SW480 (cell line): ENCODE measurements around the gene FBXW5.
A peak's percentile ranks its signal among the peaks of the same experiment; 100 is the strongest.

Experiments used
- DNase-seq: peaks from one replicate; pipeline ENCODE4 v3.0.0-alpha.2; 2016; ENCODE audit warnings: low spot score

The FBXW5 gene

DNA sequence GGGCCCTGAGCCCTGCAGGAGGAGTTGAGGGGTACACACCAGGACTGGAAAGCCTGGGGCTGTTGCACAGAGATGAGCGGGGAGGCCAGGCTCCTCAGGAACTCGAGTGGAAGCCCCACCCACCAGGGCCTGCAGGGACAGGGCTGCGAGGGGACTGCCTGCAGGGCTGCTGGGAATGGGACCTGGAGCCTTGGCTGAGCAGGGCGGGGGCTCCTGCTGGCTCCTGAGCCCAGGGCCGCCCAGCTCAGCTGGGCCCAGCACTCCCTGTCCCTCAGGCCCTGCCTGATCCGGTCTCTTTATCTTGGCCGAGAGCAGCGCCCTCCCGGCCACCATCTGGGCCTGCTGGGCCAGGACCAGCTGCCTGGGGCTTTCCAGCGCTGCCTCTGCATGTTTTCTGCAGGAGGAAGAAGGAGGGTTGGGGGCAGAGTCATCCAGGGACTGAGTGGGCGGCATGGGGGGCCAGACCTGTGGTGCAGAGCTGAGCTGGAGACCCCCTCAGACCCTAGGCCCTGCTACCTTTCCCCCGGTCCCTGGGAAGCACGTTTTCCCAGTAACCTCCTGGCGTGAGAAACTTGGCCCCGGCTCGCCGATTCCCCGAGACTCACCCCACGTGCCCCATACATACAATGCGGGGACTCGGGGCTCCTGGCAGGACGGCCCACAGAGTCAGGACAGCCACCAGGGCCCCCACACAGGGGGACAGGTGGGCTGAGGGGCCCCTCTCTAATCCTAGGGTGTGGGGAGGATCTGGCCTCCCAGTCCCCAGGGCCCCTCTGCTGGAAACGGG is 16.9 kb upstream of the FBXW5 start:
- DNase-seq, result no peak

DNA sequence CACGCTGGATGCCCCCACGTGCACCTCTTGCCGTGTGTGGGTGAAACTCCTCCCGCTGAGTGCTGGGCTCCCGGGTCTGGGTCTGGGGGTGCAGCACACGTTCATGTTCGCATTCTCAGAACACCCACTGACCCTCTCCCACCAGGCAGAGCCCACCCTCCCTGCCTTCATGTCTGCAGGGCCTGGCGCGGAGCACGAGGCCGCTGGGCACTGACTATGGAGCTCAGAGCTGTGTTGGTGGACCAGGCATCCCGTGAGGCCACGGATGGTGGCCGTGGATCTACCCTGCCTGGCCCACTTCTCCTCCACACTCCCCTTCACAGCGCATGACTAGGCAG is 16.4 kb upstream of the FBXW5 start:
- DNase-seq, result no peak

DNA sequence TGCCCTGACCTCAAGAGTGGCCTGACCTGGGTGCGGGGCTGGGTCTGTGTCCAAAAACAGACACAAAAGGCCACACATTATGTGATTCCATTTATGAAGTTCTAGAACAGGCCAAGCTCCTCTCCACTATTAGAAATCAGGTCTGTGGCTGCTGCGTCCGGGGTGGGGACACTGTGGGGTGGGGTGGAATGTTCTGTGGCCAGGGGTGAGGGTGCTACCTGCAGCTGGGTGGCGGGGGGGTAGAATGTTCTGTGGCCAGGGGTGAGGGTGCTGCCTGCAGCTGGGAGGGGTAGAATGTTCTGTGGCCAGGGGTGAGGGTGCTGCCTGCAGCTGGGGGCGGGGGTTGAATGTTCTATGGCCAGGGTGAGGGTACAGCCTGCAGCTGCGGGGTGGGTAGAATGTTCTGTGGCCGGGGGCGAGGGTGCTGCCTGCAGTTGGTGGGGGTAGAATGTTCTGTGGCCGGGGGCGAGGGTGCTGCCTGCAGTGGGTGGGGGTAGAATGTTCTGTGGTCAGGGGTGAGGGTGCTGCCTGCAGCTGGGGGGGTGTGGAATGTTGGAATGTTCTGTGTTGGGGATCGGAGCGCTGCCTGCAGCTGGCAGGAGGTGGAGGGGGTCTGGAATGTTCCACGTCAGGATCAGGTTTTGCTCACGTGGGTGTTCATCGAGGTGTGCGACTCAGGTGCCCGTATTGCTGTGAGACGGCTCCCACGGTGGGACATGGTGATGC is 15.8 kb upstream of the FBXW5 start:
- DNase-seq, result no peak

DNA sequence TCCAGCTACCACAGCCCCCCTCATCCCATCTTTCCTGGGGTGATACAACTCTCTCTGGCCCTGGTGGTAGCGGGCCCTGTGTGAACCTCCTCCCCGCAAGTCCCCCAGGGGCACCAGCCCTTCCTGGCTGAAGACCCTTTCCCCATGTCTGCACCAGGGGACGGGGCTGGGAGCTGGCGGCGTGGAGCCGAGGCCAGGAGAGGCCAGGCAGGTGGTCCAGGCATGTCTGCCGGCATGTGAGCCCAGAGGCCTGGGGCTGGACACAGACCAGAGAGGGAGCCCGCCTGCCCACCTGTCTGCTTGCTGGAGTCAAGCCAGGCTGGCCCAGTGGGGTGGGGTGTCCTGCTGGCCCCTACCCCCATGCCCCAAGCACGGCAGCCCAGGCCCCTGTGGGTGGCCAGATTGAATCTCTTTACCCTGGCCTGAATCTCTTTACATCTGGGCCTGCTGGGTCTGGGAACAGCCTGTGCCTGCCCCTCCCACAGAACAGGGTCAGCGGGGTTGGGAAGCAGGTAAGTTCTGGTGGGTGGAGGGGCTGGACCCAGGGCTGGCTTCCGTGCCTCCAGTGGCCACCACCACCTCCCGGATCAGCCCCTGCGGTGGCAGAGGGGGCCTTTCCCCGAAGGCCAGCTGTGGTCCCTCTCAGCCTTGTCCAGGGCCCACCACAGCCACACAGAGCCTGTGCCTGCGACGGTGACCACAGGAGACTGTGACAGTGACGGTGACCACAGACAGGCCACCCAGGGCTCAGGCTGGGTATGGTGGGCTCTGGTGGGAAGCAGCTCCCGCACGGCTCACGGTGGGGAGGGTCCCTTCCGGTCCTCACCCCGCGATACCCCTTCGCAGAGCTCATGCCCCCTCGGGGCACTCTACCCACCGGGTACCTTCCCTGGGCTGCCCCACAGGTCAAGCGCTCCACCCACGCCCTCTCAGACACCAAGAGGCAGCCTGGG is 14.6 kb upstream of the FBXW5 start:
- no peak for DNase-seq

DNA sequence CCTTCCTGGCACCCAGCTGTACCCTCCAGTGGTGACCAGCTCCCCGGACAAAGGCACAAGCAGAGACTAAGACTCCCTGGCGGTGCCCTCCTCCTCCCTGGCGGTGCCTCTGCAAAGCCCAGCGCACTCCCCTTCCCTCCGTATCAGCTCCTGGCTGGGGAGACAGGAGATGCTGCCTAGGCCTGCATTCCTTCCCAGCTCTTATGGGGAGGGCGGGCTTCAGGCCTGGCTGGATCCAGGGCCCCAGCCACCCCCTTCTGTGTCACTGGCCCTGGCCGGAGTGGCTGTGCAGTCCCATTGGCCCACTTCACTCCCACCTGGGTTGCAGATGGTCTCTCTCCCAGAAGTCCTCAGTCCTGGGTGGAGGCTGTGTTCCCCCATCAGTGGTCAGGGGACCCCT is 13.9 kb upstream of the FBXW5 start:
- DNase-seq, result no peak

DNA sequence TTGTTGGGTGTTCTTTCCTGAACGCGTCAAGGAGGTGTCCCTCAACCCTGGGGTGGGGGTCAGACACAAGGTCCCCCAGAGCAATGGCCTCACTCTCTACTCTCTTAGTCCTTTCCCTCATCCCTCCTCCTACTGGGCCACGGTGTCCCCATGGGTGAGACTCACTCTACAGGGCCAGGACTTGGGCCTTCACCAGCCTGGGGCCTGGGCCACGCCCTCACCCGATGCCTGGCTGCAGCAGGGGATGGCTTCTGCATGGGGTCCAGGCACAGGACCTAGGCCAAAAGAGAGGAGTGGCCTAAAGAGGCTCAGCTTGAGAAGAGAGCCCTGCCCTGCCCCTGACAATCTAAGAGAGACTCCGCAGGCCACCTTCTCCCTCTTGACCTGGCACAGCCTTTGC is 13.4 kb upstream of the FBXW5 start:
- DNase-seq, result no peak

DNA sequence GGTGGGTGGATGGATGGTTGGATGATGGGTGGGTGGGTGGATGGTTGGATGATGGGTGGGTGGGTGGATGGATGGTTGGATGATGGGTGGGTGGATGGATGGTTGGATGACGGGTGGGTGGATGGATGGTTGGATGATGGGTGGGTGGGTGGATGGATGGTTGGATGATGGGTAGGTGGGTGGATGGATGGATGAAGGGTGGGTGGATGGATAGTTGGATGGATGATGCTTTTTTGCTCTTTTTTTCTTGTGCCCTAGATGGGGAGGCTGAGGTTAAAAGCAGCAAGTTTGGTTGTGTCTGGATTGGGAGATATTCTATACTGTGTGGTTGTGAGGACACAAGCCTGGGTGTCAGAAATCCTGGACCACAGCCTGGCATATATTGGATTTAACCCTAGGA is 12.9 kb upstream of the FBXW5 start:
- no peak for DNase-seq

DNA sequence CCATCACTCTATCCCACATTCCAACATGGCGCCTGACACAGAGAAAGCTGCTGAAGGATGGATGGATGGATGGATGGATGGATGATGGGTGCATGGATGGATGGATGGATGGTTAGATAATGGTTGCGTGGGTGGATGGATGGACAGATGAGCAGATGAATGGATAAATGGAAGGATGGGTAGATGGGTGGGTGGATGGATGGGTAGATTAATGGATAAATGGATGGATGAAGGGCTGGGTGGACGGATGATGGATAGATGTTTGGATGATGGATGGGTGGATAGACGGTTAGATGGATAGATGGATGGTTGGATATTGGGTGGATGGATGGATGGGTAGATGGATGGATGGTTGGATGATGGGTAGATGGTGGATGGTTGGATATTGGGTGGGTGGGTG is 12.1 kb upstream of the FBXW5 start:
- DNase-seq, result no peak

DNA sequence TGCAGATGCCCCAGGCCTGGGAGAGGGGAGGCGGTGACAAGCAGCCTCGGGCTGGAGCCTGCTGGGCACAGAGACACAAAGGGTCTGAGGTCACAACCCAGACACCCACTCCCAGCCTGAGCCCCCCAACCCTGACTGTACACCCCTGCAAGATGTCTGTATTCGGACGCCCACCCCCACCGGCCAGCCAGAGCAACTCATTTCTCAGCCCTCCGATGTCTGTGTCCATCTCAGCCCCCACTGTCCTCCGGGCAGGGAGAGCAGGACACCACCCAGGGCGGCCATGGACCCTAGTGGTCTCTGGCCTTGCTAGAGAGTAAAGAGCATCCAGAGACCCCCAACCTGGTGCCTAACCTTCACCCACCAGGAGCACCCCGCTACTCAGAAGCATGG is 11.4 kb upstream of the FBXW5 start:
- no peak for DNase-seq

DNA sequence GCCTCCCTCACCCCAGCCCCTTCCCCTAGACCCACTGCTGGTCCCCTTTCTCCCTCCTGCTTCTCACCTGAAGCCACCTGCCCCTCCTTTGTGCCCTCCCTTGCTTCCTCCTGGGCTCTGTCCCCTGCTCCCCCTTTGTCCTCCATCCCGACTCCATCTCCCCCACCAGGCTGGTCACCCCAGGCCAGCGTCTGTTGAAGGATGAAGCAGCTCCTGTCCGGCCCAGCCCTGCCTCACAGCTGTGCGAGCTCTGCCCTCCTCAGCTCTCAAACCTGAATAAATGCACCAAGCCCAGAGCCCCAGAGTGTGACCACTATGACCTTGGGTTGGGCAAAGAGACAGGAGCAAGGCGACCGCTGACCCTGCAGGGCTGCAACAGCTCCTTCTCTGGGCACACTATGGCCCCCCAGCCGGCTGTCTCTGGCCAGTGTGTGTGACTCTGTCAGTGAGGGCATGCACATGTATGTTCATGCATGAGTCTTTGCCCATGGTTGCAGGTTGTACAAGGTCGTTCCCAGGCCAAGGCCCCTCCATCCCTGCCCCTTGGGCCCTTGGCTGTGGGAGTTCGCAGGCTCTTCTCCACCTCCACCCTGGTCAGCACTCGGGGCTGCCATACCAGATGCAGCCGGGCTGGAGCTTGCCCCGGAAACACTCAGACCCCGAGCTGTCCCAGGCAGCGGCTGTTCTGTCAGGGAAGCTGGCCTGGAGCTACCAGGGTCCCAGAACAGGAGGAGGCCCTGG is 10.8 kb upstream of the FBXW5 start:
- no peak for DNase-seq

DNA sequence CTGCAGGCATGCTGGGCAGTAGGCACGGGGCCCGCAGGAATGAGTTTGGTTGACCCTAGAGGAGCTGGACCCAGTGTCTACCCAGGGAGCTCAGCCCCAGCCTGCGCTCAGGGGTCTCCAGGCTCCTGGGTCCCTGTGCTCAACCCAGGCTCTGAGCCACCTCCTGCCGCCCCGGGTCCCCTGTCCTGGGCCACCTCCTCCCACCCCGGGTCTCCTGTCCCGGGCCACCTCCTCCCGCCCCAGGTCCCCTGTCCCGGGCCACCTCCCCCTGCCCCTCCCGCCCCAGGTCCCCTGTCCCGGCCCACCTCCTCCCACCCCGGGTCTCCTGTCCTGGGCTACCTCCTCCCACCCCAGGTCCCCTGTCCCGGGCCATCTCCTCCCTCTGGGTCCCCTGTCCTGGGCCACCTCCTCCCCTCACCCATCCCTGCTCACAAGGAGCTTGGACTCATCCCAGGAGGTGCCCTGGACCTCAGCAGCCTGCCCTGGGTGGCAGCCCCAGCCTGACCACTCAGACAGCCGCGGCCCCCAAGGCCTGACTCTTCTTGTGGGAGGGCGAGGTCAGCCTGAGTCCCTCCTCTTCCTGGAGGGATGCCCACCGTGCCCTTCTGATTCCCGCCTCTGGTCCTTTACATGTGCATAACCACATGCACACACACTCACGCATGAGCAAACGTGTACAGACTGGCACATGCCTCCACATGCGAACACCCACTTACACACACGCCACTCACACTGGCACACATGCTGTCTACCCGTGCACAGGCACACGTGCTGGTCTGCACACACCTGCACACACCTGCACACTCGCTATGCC is 9.9 kb upstream of the FBXW5 start:
- no peak for DNase-seq

DNA sequence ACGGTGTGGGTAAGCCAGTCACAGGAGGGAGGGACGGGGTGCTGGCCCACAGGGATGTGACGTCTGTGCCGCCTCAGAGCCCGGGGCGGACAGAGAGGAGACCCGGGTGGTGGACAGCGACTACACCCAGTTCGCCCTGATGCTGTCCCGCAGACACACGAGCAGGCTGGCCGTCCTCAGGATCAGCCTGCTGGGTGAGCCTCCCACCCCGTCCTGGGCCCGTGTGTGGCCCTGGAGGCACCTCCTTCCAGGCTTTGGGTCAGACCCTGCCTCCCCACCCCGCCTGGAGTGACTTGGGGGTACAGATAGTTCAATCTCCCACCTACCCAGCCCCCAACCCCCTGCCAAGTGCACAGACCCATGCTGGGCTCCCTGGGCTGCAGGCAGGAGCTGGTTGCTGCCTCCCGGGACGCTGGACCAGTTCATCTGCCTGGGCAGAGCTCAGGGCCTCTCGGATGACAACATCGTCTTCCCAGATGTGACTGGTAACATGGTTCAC is 9.3 kb upstream of the FBXW5 start:
- DNase-seq, result no peak

DNA sequence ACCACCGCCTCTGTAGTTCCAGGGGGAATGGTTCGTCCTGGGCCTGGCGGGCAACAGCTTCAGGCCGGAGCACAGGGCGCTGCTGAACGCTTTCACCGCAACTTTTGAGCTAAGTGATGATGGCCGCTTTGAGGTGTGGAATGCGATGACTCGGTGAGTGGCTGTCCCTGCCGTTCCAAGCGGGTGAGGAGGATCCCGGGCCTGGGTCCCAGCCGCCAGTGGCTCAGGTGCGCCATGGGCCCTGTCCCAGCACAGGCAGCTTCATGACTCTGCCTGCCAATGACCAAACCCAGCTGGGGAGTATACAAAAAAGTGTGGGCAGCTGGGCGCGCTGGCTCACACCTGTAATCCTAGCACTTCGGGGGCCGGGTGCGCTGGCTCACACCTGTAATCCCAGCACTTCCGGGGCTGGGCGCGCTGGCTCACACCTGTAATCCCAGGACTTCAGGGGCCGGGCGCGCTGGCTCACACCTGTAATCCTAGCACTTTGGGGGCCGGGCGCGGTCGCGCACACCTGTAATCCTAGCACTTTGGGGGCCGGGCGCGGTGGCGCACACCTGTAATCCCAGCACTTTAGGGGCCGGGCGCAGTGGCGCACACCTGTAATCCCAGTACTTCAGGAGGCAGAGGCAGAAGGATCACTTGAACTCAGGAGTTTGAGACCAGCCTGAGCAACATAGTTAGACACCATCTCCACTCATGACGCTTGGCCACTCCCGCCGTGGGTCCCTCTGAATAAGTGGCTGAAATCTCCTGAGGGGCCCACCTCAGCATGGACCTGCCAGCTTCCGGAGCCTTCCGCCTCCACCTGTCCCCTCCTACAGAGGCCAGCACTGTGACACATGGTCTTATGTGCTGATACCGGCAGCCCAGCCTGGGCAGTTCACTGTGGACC is 8.6 kb upstream of the FBXW5 start:
- no peak for DNase-seq

DNA sequence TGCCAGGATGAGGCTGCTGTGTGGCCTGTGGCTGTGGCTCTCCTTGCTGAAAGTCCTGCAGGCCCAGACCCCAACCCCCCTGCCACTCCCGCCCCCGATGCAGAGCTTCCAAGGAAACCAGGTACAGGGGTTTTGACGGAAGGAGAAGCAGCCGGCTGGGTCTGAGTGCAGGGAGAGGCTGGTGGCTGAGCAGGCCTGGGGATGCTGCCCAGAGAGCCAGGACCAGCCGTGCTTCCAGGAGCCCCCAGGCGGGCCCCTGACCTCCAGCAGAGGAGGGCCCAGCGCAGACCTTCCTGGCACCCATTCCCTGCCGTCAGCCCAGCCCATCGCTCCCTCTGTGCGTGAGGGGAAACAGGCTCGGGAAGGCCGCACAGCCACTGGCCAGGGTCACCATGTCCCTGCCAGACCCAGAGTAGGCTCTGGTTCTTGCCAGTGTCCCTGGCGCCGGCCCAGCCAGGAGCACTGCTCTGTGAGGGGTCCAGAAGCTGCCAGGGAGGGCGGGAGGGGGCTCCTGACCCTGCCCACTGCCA is 7.8 kb upstream of the FBXW5 start:
- no peak for DNase-seq

DNA sequence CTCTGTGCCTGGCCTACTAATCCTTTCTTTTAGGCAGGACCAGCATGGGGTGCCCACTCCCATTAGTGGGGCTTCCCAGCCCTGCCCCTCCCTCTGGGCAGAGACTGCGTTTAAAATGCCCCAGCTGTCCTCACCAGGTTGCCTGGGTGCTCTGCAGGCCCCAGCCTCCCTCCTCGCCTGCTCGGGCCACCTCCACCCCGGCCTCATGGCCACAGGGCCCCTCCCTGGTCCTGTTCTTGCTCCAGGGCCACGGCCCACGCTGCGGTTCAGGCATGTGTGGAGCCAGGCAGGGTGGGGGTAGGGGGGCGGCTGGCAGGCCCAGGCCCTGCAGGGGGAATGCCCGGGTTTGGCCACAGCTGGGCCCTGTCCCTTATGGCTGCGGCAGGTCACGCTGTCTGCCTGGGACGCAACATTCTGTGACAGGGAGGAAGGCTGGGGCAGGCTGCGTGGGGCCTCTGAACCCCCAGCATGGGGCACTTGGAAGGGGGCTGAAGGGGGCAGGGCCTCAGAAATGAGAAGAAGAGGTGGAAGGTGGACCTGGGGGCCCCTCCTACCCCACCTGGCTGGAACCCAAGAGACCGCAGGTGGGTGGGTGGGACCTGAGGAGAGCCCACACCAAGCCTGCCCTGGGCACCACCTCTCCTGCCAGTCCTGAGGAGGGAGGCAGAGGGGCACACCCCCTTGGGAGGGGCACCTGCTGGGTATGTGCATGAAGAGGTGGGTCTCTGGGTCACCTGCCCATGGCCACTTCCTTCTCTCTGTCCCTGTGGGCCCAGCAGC is 7.2 kb upstream of the FBXW5 start, which contains the start of gene LCN12:
Gene LCN12 (plus strand): TSS at position 733 of the 780 bp plus-strand sequence. CDS start 55 bp downstream, outside the sequence.
- no peak for DNase-seq

DNA sequence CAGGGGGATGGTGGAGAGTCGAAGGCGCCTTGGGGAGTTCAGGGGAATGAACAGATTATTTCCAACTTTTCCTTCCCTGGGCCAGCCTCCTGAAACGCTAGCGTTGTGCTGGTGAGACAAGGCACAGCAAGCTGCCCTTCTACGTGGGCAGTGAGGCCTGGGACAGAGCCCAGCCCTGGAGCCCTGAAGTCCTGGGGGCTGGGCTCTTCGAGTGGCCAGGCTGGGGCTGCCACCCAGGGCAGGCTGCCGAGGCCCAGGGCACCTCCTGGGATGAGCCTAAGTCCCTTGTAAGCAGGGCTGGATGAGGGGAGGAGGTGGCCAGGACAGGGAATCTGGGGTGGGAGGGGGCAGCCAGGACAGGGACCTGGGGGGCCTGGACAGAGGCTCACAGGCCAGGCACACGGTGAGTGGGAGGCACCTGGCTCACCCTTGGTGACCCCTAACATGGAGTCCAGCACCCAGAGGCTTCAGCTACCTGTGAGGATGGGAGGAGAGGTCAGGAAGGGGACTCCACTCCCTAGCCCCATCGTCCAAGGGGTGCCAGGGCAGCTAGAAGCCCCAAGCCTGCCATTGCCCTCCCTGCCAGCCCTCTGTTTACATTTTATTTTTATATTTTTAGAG is 6.2 kb upstream of the FBXW5 start:
- no peak for DNase-seq

DNA sequence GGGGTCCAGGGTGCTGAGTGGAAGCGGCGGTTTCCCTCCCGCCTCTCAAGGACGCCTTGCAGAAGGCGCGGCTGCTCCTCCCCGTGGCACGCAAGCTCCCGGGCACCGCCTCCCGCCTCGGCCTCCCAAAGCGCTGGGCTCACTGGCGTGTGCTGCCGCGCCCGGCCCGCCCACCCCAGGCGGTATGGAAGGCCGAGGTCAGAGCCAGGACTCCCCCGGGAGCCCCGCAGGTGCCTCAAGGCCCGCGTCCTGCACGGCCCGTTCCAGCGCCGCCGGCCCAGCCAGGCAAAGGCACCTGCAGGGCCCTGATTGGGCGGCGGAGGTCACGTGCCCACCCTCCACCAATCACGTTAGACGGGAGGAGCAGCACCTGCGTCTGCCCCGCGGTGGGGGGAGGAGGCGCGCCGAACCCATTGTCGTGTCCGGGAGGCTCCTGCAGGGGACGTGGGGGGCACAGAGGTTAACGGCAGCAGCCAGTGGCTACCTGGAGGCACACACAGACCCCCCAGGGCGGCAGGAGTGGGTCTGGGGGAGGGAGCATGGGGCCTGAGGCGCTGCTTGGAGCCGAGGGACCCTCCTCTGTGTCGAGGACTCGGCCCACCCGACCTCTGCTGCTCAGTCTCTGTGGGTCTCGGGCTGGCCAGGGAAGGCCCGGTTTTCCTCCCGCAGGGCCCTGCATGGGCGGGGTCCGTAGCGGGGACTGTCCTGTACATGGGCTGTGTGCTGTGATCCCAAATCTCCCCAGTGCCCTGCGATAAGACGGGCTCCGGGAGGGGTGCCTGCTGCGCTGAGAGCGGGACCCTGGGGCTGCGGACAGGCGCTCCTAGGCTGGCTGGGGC is 5.5 kb upstream of the FBXW5 start:
- DNase-seq, result peak; percentile 95
